Body of pancreas (tissue), 4 donors: ENCODE measurements around the gene ABHD4.

ENCODE experiments used
- CTCF ChIP-seq, 7 experiments: fragments of 450-650 bp in 4 of 7; fragments of 200-600 bp in 3 of 7; sonication (generic) in 3 of 7; IDR thresholded peaks; one replicate each; pipeline ENCODE4 v1.5.1; 2016 to 2019; ENCODE audit warnings: antibody characterized with exemption in 7 of 7
- POLR2A ChIP-seq, 3 donors: fragments of 450-650 bp; IDR thresholded peaks; one replicate each; pipeline ENCODE4 v1.6.1; 2016; ENCODE audit warnings: antibody characterized with exemption in 3 of 3, mild to moderate bottlenecking in 2 of 3

GRCh38 chr14:22549324-22549962 is 48.7 kb upstream of the ABHD4 start:
- no peak for TF ChIP-seq POLR2A (IDR thresholded peaks at IDR 0.05)
- no peak for TF ChIP-seq CTCF (IDR thresholded peaks at IDR 0.05)
